Nasal cavity respiratory epithelium epithelial cell of viscerocranial mucosa (primary cell): ENCODE data around the gene INF2. TPM values are rescaled to one million over a fixed set of nuclear protein-coding genes. Genes with fewer than 3 reads are reported as not detected.

Source experiments
- total RNA-seq: library from RNA; depleted of rRNA; stranded (reverse); fragments of >200 nt; gene quantifications from 2 replicates; pipeline ENCODE4 v1.2.3, GENCODE V29; 2014

INF2 gene
- 24.3 and 84.5 TPM in 2 replicates for total RNA-seq

GRCh38 chr14:104689109-104689880 lies at the start of gene INF2:
Gene INF2, plus strand, starts transcription at chr14:104689618. Its CDS starts 11,748 bp downstream, at chr14:104701366.

GRCh38 chr14:104723651-104724406 lies 34.4 kb downstream of the INF2 start, which contains the start of gene ADSS1:
Gene ADSS1, plus strand, starts transcription at chr14:104724229. Its CDS starts 42 bp downstream, at chr14:104724271.

GRCh38 chr14:104752735-104753527 lies 63.5 kb downstream of the INF2 start, which contains the start of gene SIVA1:
Gene SIVA1, plus strand, starts transcription at chr14:104753147. Its CDS starts 55 bp downstream, at chr14:104753202.

Other genes with a start within 250 kb of the INF2 start
- not detected in 2 replicates for gene C14orf180, start 109.9 kb upstream of the INF2 start, total RNA-seq
- gene TMEM179, start 84.8 kb upstream of the INF2 start, total RNA-seq, result not detected in 2 replicates
- 3.8 and 11.5 TPM in 2 replicates for gene ADSS1, start 34.6 kb downstream of the INF2 start, total RNA-seq
- gene SIVA1, start 63.5 kb downstream of the INF2 start, total RNA-seq, result 31.0 and 56.4 TPM in 2 replicates
- gene AKT1, start 106.1 kb downstream of the INF2 start, total RNA-seq, result 88.9 and 171 TPM in 2 replicates
- 3.8 and 5.1 TPM in 2 replicates for gene ZBTB42, start 111.5 kb downstream of the INF2 start, total RNA-seq
- 37.6 and 72.1 TPM in 2 replicates for gene CEP170B, start 175.7 kb downstream of the INF2 start, total RNA-seq
- gene PLD4, start 235.3 kb downstream of the INF2 start, total RNA-seq, result not detected in 2 replicates